Measurements from ENCODE around the gene TRAPPC2.

TRAPPC2 gene

GRCh38 chrX:13664020-13664419 is 70.4 kb downstream of the TRAPPC2 start:
- DNase-seq, result no peak

DNA sequence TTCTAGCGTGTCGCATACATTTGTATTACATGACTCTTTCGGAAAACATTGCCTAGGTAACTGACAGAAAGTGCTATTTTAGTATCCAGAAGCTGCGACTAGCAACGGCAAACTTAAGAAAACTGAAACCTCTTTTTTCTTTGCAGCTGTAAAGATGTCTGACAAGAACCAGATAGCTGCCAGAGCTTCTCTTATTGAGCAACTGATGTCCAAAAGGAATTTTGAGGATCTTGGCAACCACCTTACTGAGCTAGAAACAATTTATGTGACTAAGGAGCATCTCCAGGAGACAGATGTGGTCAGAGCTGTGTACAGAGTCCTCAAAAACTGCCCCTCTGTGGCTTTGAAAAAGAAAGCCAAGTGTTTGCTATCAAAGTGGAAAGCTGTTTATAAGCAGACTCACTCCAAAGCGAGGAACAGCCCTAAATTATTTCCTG is 72.0 kb downstream of the TRAPPC2 start:
- no peak for DNase-seq
